ENCODE results near the gene CCNJL. TPM values are rescaled to one million over a fixed set of nuclear protein-coding genes. Genes with fewer than 3 reads are reported as not detected.

Gene CCNJL
- total and polyA plus RNA-seq, 2 experiments from 2014 or later: 28.4 to 29.2 TPM

GRCh38 chr5:160274483-160274931 is 37.9 kb downstream of the CCNJL start (continued):
- TF ChIP-seq ZNF462 (CRISPR knock-in tag; IDR thresholded peaks at IDR 0.05): no peak
- no peak for TF ChIP-seq ZNF114 (CRISPR knock-in tag; IDR thresholded peaks at IDR 0.05)
- TF ChIP-seq CTCF (conservative IDR thresholded peaks at IDR 0.05; ENCODE audit: low read depth in 2 of 2): no peak
- no peak for TF ChIP-seq REST (IDR thresholded peaks at IDR 0.05; ENCODE audit: unreplicated experiment)
- TF ChIP-seq EZH2 (IDR thresholded peaks at IDR 0.05; ENCODE audit: low read depth, unreplicated experiment): no peak
